NCI-H1092 treated with DMSO at 0.1 percent for 48 hours (cell line): ENCODE measurements around the gene OR51B5.
"Not testable (repeated sequence)": the region's sequence is repeated elsewhere in the genome, so short reads cannot be mapped to it uniquely, and the experiment has no call there.

Experiments used
- DNase-seq: peaks from one replicate; lab custom pipeline; 2025; lab: John Stamatoyannopoulos, UW

Gene OR51B5

DNA sequence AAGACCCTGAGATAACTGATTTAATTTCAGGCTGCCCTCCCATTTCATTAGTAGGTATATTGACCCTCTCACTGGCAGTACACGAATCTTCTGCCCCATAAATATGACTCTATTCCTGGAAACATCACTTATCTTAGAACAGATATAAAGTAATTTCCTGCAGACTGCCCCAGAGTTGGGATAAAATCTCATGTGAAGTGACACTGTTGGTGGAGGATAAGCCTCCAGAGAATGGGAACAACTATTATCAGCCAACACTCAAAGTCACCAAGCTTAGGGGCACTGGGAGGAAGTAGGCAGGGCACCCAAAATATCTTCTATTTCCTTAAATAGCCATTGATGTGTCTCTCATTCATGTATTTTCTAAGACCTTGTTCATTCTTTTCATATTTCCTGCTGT is 8.2 kb downstream of the OR51B5 start:
- DNase-seq = no peak

DNA sequence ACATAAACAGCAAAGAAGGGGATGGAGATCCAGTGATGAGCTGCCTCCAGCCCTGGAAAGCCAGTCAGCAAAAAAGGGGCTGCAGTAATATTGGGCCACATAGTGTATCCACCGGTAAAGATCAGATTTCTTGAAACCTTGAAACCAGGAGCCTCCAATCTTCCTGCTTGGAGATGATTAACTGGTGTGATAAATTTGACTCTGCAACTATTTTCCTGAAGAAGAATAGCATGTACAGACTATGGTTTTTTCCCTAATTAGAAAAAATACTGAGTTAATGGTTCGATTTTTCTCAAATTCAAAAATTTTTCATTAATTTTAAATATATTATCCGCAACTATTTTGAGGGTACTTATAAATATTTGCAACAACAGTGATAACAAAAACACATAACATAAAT is 19.1 kb downstream of the OR51B5 start, which contains the start of gene OR51B2:
OR51B2 (minus strand) TSS at position 101 of the 400 bp plus-strand sequence; CDS start at position 101, 0 bp downstream.
- no peak for DNase-seq

DNA sequence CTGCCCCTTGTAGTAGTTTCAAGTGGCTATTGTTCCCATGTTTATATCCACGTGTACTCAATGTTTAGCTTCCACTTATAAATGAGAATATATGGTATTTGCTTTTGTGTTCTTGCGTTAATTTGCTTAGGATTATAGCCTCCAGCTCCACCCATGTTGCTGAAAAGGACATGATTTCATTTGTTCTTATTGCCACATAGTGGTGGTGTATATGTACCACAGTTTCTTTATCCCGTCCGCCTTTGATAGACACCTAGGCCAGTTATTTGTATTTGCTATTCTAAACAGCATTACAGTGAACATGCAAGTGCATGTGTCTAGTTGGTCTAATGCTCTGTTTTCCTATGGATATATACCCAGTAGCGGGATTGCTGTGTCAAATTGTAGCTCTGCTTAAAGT is 26.0 kb downstream of the OR51B5 start:
- DNase-seq = no peak

DNA sequence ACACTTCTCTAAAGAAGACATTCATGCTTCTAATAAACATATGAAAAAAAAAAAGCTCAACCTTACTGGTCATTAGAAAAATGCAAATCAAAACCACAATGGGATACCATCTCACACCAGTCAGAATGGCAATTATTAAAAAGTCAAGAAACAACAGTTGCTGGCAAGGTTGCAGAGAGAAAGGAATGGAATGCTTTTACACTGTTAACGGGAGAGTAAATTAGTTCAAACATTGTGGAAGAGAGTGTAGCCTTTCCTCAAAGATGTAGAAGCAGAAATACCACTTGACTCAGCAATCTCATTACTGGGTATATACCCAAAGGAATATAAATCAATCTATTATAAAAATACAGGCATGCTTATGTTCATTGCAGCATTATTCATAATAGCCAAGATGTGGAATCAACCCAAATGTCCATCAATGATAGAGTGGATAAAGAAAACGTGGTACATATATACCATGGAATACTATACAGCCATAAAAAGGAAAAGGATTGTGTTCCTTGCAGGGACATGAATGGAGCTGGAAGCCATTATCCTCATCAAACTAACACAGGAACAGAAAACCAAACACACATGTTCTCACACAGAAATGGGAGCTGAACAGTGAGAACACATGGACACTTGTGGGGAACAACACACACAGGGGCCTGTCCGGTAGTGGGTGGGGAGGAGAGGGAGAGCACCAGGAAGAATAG is 29.8 kb downstream of the OR51B5 start:
- DNase-seq = not testable (repeated sequence)

DNA sequence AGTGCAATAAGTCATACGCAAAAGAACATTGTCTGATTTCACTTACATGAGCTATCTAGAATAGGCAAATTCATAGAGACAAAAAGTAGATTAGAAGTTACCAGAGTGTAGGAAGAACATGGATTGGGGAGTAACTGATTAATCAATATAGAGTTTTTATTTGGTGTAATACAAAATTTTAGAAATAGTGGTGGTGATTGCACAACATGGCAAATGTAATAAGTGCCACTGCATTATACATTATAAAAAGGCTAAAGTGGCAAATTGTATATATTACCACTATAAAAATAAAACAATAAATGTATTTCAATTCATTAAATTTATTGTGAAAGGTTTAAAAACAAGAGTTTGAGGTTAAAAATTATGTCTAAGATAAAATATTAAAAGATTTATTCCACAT is 32.9 kb downstream of the OR51B5 start:
- DNase-seq = no peak

DNA sequence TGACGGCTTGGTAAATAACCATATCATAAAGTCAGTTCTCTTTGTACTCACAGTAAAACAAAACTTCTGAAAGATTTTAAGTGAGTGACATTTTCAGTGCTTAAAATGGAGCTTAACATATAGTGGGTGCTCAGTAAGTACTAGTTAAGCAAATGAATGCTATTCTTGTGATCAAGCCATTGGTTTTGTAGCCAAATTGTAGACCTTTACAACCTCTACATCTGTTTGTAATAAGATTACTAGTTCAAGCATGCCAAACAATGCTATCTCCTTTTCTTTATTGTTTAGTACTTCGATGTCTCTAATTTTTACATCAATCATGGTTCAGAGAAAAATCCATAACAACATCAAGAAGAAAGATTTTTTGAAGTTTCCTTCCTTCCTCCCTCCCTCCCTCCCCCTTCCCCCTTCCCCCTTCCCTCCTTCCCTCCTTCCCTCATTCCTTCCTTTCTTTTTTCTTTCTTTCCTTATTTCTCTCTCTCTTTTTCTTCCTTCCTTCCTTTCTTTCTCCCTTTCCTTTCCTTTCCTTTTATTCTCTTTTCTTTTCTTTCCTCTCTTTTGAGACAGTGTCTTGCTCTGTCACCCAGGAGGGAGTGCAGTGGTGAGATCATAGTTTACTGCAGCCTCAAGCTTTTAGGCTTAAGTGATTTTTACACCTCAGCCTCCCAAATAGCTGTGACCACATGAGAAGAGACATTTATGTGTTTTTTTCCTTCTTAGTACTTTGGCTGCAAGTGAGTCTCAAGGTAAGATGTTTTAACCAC is 35.9 kb downstream of the OR51B5 start:
- no peak for DNase-seq

DNA sequence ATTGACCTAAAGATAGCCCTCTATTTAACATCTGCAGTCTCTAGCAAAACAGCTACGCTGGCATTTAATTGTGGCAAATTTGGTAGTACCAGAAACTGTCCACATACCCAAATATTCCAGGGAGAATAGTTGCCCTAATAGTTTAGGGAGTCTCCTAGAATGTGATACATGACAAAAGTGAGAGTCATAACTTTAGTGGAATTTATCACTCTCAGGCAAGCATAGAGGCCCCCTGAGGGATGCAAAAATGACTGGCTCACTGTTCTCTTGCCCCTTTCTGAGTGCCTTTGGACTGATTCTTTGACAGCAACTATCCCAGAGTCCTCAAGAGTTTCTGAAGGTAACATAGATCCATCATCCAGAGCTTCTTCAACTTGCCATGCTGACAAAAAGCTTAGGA is 39.3 kb downstream of the OR51B5 start:
- no peak for DNase-seq

DNA sequence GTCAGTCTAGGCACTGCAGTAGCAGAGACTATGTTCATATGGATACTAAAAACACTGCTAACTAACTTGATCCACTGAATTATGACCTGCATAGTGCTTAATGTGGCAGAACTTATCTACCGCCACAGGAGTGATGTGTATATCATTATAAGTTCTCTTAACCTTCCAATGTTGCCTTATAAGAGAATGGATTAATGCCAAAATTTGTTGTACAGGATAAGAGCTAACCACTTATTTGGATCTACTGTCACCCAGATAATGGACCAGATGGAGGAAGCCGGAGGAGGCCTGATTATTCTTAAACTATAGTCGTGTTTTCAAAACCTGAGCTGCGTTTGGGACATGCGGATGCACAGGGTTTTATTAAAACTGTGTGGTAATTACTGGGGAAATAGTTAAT is 39.7 kb downstream of the OR51B5 start:
- no peak for DNase-seq

DNA sequence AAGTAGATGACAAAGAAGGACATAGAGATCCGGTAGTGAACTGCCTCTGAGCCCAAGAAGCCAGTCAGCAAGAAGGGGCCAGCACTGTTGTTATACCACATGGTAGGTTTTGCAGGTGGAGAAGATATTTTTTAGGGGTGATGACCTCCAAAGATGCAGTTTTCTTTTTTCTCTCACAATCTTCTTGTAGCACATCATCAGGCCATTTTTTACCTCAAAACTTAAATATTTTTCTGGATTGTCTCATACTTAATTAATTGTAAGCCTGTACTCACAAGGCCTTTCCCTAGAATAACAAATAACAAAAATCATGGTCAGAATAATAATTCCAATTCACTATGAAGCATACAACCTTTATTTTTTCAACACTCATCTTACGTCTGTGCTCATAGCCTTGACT is 41.5 kb downstream of the OR51B5 start, which contains the start of gene OR51B4:
OR51B4 (minus strand) TSS at position 101 of the 400 bp plus-strand sequence; CDS start at position 101, 0 bp downstream.
- DNase-seq = no peak

DNA sequence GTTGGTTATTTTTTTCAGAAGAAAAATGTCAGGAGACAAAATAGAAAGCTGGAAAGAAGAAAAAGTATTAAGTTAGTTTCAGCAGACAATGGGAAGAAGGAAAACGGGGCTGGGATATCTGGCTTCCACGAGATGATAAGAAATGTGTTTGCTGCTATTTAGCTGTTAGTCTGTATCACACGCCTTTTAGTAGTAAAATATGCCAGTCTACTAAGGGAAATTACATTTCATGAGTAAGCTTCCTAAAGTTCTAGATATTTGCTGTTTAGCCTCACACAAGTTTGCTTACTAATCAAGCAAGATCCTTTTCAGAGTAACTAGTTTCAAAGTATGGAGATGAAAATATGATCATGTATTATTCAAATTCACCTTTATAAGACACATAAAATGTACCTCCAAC is 43.1 kb downstream of the OR51B5 start:
- no peak for DNase-seq

DNA sequence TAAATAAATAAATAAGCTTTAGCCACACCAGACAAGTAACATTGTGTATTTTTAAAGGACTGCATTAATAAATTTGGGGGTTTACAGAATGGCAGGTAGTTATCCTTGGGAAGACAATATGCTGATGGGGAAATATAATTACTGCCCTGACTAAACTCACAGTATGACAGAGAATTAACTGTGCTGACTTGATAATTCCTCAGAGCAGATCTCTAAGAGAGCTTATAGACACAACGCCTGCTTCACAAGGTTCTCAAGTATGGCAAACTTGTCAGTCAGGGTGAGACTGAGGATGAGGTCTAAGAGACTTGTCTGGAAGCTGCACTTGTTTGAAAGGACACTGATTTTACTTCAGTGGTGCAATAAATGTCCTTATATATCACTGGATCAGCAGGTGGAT is 44.9 kb downstream of the OR51B5 start:
- no peak for DNase-seq

DNA sequence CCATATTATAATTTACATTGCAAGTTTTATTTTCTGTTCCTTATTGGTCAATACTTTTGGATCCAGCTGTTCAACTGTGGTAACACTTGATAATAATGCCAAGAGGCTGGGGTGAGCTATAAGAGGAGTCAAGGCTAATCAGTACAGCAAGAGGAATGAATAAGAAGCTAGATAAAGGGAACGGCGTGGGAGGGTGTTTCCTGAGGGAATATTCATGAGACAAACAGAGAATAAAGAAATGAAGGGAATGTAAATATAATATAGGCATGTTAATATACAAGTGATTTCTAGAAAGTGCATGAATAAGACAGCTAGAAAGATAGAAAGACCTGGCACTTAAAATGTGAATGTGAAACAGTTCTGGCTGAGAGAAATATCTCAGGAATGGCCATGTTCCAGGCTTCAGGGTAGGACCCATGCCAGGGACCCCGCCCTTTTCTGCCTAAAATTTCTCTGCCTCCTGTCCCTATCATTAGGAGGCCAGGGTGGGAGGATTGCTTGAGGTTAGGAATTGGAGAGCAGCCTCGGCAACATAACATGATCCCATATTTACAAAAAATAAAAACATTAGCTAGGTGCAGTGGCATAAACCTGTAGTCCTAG is 45.5 kb downstream of the OR51B5 start:
- no peak for DNase-seq

DNA sequence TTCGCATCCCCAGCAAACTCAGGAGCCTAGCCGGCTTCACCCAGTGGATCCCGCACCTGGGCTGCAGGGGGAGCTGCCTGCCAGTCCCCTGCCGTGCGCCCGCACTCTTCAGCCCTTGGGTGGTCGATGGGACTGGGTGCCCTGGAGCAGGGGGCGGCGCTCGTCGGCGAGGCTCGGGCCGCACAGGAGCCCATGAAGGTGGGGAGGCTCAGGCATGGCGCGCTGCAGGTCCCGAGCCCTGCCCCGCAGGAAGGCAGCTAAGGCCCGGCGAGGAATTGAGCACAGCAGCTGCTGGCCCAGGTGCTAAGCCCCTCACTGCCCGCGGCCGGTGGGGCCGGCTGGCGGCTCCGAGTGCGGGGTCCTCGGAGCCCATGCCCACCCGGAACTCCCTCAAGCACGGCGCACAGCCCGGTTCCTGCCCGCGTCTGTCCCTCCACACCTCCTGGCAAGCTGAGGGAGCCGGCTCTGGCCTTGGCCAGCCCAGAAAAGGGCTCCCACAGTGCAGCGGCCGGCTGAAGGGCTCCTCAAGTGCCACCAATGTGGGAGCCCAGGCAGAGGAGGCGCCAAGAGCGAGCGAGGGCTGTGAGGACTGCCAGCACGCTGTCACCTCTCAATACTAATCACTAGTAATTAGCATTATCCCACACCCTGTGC is 48.9 kb downstream of the OR51B5 start:
- not testable (repeated sequence) for DNase-seq

DNA sequence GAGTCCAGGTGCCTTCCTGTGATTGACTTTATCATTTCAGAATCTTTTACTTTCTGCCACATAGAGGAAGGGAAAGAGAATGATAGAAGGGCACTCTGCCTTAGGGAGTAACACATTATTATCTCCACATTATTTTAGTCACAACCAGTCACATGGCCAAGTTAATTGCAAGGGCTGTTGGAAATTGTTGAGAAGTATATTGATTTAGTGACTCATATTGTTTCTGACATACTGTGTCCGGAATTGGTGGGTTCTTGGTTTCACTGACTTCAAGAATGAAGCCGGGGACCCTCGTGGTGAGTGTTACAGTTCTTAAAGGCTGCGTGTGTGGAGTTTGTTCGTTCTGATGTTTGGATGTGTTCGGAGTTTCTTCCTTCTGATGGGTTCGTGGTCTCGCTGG is 50.3 kb downstream of the OR51B5 start:
- no peak for DNase-seq
